PC-9 (cell line): Measurements from ENCODE around the gene BCAT1. TPM values are rescaled to one million over a fixed set of nuclear protein-coding genes. Genes with fewer than 3 reads are reported as not detected.
"Not testable (repeated sequence)": the region's sequence is repeated elsewhere in the genome, so short reads cannot be mapped to it uniquely, and the experiment has no call there.

Experiments used
- BruUV-seq: library from RNA; stranded (reverse); fragments of 400-500 nt; replicated peaks from 2 replicates; lab custom pipeline; 2021; lab: Mats Ljungman, UMichigan
- CTCF ChIA-PET: fragments of 300-600 bp; sonication (Branson Sonifier 250); formaldehyde crosslinking; loops from one replicate; lab custom pipeline; 2022; ENCODE audit warnings: antibody characterized with exemption; lab: Charles Lee
- POLR2A ChIA-PET: fragments of 300-600 bp; sonication (Branson Sonifier 250); formaldehyde crosslinking; loops from one replicate; lab custom pipeline; 2022; ENCODE audit warnings: antibody characterized with exemption; ENCODE audit not compliant: unreplicated experiment; lab: Charles Lee
- DNase-seq, 2 experiments: peaks; one replicate each; pipeline versions ENCODE4 v3.0.0 to v3.0.0-alpha.2; 2015 to 2022; ENCODE audit warnings: mixed read lengths in 1 of 2
- H2AFZ ChIP-seq: fragments of 200-600 bp; sonication (generic); 2 replicates; pipeline ENCODE4 v1.8.1; 2017; ENCODE audit warnings: antibody characterized with exemption
- H3F3A ChIP-seq: fragments of 200-600 bp; sonication (generic); 2 replicates; pipeline ENCODE4 v1.8.1; 2017; ENCODE audit warnings: antibody characterized with exemption, mild to moderate bottlenecking, low read depth; ENCODE audit not compliant: insufficient read depth
- H3K27ac ChIP-seq: fragments of 200-600 bp; sonication (generic); 2 replicates; pipeline ENCODE4 v1.6.1; 2016; ENCODE audit warnings: mixed run types
- H3K27me3 ChIP-seq: fragments of 200-600 bp; sonication (generic); 2 replicates; pipeline ENCODE4 v1.6.1; 2016; ENCODE audit warnings: low read depth, mixed run types; ENCODE audit not compliant: insufficient read depth
- H3K36me3 ChIP-seq: fragments of 200-600 bp; sonication (generic); 2 replicates; pipeline ENCODE4 v1.6.1; 2016; ENCODE audit warnings: low read depth, mixed run types
- H3K4me1 ChIP-seq: fragments of 200-600 bp; sonication (generic); replicated peaks from 2 replicates; pipeline ENCODE4 v1.6.1; 2016; ENCODE audit warnings: mixed run types; ENCODE audit not compliant: insufficient read depth
- H3K4me2 ChIP-seq: fragments of 200-600 bp; sonication (generic); 2 replicates; pipeline ENCODE4 v1.6.1; 2017; ENCODE audit warnings: mixed run types
- H3K4me3 ChIP-seq: fragments of 200-600 bp; sonication (generic); 2 replicates; pipeline ENCODE4 v1.6.1; 2016; ENCODE audit warnings: mixed run types
- H3K79me2 ChIP-seq: fragments of 200-600 bp; sonication (generic); 2 replicates; pipeline ENCODE4 v1.6.1; 2017; ENCODE audit warnings: low read depth, mixed run types
- H3K9me2 ChIP-seq: fragments of 200-600 bp; sonication (generic); 2 replicates; pipeline ENCODE4 v1.8.1; 2017; ENCODE audit warnings: mild to moderate bottlenecking; ENCODE audit not compliant: insufficient read depth
- H3K9me3 ChIP-seq: fragments of 200-600 bp; sonication (generic); 2 replicates; pipeline ENCODE4 v1.8.1; 2016; ENCODE audit warnings: low read depth; ENCODE audit not compliant: insufficient read depth
- H4K20me1 ChIP-seq: fragments of 200-600 bp; sonication (generic); 2 replicates; pipeline ENCODE4 v1.8.1; 2017; ENCODE audit not compliant: insufficient read depth
- EZH2 ChIP-seq: fragments of 200-600 bp; sonication (generic); IDR thresholded peaks from 2 replicates; pipeline ENCODE4 v1.8.0; 2017; ENCODE audit warnings: antibody characterized with exemption, low read depth
- intact Hi-C: fragments of 100-400 bp; cut with micrococcal nuclease; formaldehyde crosslinking; loops from one replicate; pipeline ENCODE4 v1.10.0; 2022; ENCODE audit not compliant: unreplicated experiment
- total RNA-seq: library from RNA; stranded (reverse); gene quantifications from 2 replicates; pipeline ENCODE4 v1.2.3, GENCODE V29; 2021
- TF ChIP-seq, protein P1 (sequence below): fragments of 200-600 bp; sonication (generic); conservative IDR thresholded peaks from 2 replicates; pipeline ENCODE4 v1.6.1; 2017; ENCODE audit warnings: mixed run types, antibody characterized with exemption, mild to moderate bottlenecking, moderate library complexity

The BCAT1 gene
- total RNA-seq, 1 experiment from 2014 or later = 78.6 TPM

DNA sequence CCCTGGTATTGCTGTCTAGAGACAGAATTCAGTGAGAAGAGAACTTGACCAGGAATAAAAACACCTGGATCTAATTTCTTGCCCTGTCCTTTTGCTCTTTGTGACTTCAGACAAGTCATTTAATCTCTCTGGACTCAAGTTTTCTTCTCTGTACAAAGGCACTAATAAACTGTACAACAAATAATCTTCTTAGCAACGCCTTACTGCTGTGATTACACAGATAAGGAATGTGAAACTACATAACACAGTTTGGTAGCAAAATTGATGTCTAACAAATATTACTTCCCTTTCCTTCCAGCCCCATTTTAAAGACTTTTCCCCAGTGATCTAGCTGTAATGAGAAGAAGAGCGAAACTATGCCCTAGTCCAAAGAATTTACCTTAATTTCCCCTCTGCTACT, 69.3 kb downstream of the BCAT1 start:
- H2AFZ ChIP-seq = peak overlapping the region; percentile 30; the same call in 1 of the 2 replicates
- DNase-seq = no peak
- no peak for TF ChIP-seq EZH2
- TF ChIP-seq, protein P1, sequence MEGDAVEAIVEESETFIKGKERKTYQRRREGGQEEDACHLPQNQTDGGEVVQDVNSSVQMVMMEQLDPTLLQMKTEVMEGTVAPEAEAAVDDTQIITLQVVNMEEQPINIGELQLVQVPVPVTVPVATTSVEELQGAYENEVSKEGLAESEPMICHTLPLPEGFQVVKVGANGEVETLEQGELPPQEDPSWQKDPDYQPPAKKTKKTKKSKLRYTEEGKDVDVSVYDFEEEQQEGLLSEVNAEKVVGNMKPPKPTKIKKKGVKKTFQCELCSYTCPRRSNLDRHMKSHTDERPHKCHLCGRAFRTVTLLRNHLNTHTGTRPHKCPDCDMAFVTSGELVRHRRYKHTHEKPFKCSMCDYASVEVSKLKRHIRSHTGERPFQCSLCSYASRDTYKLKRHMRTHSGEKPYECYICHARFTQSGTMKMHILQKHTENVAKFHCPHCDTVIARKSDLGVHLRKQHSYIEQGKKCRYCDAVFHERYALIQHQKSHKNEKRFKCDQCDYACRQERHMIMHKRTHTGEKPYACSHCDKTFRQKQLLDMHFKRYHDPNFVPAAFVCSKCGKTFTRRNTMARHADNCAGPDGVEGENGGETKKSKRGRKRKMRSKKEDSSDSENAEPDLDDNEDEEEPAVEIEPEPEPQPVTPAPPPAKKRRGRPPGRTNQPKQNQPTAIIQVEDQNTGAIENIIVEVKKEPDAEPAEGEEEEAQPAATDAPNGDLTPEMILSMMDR = no peak
- H3K36me3 ChIP-seq = no peaks in the 10 kb centered on the region
- CTCF ChIA-PET = no interaction called here
- H3K27me3 ChIP-seq = no peaks in the 10 kb centered on the region
- no peaks in the 10 kb centered on the region for H3F3A ChIP-seq
- POLR2A ChIA-PET = no interaction called here
- no peaks in the 10 kb centered on the region for H3K79me2 ChIP-seq
- no TSS peak for BruUV-seq
- H3K9me2 ChIP-seq = no peaks in the 10 kb centered on the region
- H3K4me1 ChIP-seq = no peaks in the 10 kb centered on the region
- no peak overlapping the region for H3K4me3 ChIP-seq
- no peaks in the 10 kb centered on the region for H3K9me3 ChIP-seq
- no peak overlapping the region for H3K4me2 ChIP-seq
- no peaks in the 10 kb centered on the region for H4K20me1 ChIP-seq
- intact Hi-C loops = no loop called here
- no peak overlapping the region for H3K27ac ChIP-seq

DNA sequence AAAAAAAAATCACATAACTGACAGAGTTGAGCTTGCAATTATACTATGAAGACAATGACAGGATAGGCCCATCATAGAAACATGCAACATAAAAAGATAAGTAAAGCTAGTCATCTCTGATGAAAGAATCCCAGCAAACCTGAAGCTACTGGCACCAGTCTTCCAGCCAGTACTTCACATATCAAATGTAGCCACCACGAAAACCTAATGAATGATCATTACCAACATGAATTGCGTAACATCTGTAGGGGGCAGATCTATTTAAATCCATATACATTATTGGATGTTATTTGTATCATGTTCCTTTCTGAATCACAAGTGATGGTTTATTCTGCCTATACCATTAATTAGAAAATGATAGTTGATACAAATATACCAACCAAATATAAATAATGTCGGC, 73.9 kb downstream of the BCAT1 start:
- Histone ChIP-seq H3K9me3 (no peaks in the 10 kb centered on the region), H3K4me3 (no peak overlapping the region), H3K4me1 (no peaks in the 10 kb centered on the region), H3K36me3 (no peaks in the 10 kb centered on the region), H3K27me3 (no peaks in the 10 kb centered on the region), H3F3A (no peaks in the 10 kb centered on the region), H3K79me2 (no peaks in the 10 kb centered on the region), H3K4me2 (no peak overlapping the region), H4K20me1 (no peaks in the 10 kb centered on the region), H3K27ac (no peak overlapping the region), H3K9me2 (no peaks in the 10 kb centered on the region), H2AFZ (no peak overlapping the region)
- no peak for DNase-seq
- no TSS peak for BruUV-seq
- ChIA-PET CTCF (no interaction called here), POLR2A (no interaction called here)
- intact Hi-C loops = no loop called here
- TF ChIP-seq, protein P1 = no peak
- no peak for TF ChIP-seq EZH2

DNA sequence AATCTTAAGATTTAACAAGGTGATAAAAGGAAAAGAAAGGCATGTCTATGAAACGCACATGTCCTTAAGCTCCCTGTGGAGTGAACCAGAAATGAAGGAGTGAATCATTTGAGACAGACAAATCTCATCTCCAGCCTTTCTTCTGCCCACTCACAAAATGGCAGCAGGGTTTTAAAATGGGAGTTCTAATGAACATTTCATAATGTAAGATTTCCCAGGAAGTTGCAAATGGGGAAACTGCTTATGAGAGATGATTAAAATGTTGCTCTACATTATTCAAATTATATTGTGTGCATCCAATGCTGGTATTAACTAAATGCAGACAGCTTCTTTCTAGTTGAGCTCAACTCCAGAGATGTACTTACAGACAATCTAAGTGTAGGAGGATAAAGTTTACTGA, 76.7 kb downstream of the BCAT1 start:
- TF ChIP-seq, protein P1 = no peak
- TF ChIP-seq EZH2 = no peak
- H3K4me2 ChIP-seq = no peak overlapping the region
- no peaks in the 10 kb centered on the region for H3F3A ChIP-seq
- no peak for DNase-seq
- H4K20me1 ChIP-seq = no peaks in the 10 kb centered on the region
- H3K79me2 ChIP-seq = no peaks in the 10 kb centered on the region
- H3K4me3 ChIP-seq = no peak overlapping the region
- H2AFZ ChIP-seq = no peak overlapping the region
- no peaks in the 10 kb centered on the region for H3K9me3 ChIP-seq
- no peaks in the 10 kb centered on the region for H3K27me3 ChIP-seq
- ChIA-PET POLR2A (no interaction called here), CTCF (interaction anchor here (0.5 kb wide), 1 partner anchor 271 kb away, joined by 3 read pairs; no protein-coding TSS in a partner anchor)
- no peaks in the 10 kb centered on the region for H3K4me1 ChIP-seq
- no peaks in the 10 kb centered on the region for H3K9me2 ChIP-seq
- H3K36me3 ChIP-seq = no peaks in the 10 kb centered on the region
- intact Hi-C loops = no loop called here
- H3K27ac ChIP-seq = no peak overlapping the region
- no TSS peak for BruUV-seq

DNA sequence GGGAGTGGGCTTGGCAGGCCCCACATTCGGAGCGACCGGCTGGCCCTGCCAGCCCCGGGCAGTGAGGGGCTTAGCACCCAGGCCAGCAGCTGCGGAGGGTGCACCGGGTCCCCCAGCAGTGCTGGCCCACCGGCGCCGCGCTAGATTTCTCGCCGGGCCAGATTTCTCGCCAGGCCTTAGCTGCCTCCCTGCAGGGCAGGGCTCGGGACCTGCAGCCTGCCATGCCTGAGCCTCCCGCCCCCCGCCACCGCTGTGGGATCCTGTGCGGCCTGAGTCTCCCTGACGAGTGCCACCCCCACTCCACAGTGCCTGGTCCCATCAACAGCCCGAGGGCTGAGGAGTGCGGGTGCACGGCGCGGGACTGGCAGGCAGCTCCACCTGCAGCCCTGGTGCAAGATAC, 82.8 kb downstream of the BCAT1 start:
- DNase-seq, intact Hi-C loops, H3K4me1 ChIP-seq, H3K4me3 ChIP-seq, H3K4me2 ChIP-seq, BruUV-seq, H3K79me2 ChIP-seq, H2AFZ ChIP-seq, H3K27me3 ChIP-seq, H3K36me3 ChIP-seq, CTCF ChIA-PET, POLR2A ChIA-PET, H4K20me1 ChIP-seq, H3K9me2 ChIP-seq, H3K9me3 ChIP-seq, H3K27ac ChIP-seq, H3F3A ChIP-seq: not testable (repeated sequence)
